Epidermal melanocyte (primary cell): ENCODE results near the gene C1QTNF3.
A peak's percentile ranks its signal among the peaks of the same experiment; 100 is the strongest.
"Not testable (repeated sequence)": the region's sequence is repeated elsewhere in the genome, so short reads cannot be mapped to it uniquely, and the experiment has no call there.

ENCODE experiments used
- DNase-seq: peaks from one replicate; pipeline ENCODE4 v3.0.0; 2011; ENCODE audit warnings: low spot score; ENCODE audit not compliant: insufficient read length

C1QTNF3 gene

GRCh38 chr5:34026089-34026761, 16.8 kb downstream of the C1QTNF3 start:
- no peak for DNase-seq

- DNase-seq: no peak
Observed at GRCh38 chr5:34022121-34022705, 20.8 kb downstream of the C1QTNF3 start.

GRCh38 chr5:34021334-34021733, 21.7 kb downstream of the C1QTNF3 start:
- no peak for DNase-seq

GRCh38 chr5:34020726-34021125, 22.3 kb downstream of the C1QTNF3 start:
- no peak for DNase-seq

GRCh38 chr5:34017254-34017653, 25.8 kb downstream of the C1QTNF3 start:
- DNase-seq: no peak

GRCh38 chr5:34016750-34017149, 26.3 kb downstream of the C1QTNF3 start:
- DNase-seq: no peak

GRCh38 chr5:34016222-34016621, 26.8 kb downstream of the C1QTNF3 start:
- no peak for DNase-seq

- DNase-seq: no peak
Observed at GRCh38 chr5:34015120-34015822, 27.7 kb downstream of the C1QTNF3 start.

GRCh38 chr5:34014626-34015025, 28.4 kb downstream of the C1QTNF3 start:
- no peak for DNase-seq

- no peak for DNase-seq
Observed at GRCh38 chr5:34013547-34013946, 29.5 kb downstream of the C1QTNF3 start.

- no peak for DNase-seq
Observed at GRCh38 chr5:34012791-34013190, 30.2 kb downstream of the C1QTNF3 start.

GRCh38 chr5:34011536-34011935, 31.5 kb downstream of the C1QTNF3 start:
- DNase-seq: no peak

GRCh38 chr5:34010146-34010545, 32.9 kb downstream of the C1QTNF3 start:
- DNase-seq: not testable (repeated sequence)

GRCh38 chr5:34009610-34010009, 33.4 kb downstream of the C1QTNF3 start:
- DNase-seq: no peak

- DNase-seq: no peak
Observed at GRCh38 chr5:34008802-34009201, 34.2 kb downstream of the C1QTNF3 start.

- peak; percentile 90 for DNase-seq
Observed at GRCh38 chr5:34007621-34008600, 35.1 kb downstream of the C1QTNF3 start, which contains the start of gene AMACR. TSS of gene AMACR (minus strand) at chr5:34008050. CDS start at chr5:34008019, 31 bp downstream.

- DNase-seq: no peak
Observed at GRCh38 chr5:34007201-34007620, 35.8 kb downstream of the C1QTNF3 start.

- DNase-seq: no peak
Observed at GRCh38 chr5:34005681-34006080, 37.3 kb downstream of the C1QTNF3 start.

GRCh38 chr5:34005211-34005610, 37.8 kb downstream of the C1QTNF3 start:
- no peak for DNase-seq

- no peak for DNase-seq
Observed at GRCh38 chr5:34003941-34004340, 39.1 kb downstream of the C1QTNF3 start.

GRCh38 chr5:34002629-34003328, 40.2 kb downstream of the C1QTNF3 start:
- DNase-seq: no peak
